Ramos (cell line): ENCODE measurements around the gene CNN2.
"Not testable (repeated sequence)": the region's sequence is repeated elsewhere in the genome, so short reads cannot be mapped to it uniquely, and the experiment has no call there.

ENCODE experiments used
- in situ Hi-C: fragments of 300-500 bp; cut with MboI; formaldehyde crosslinking; loops from one replicate; pipeline ENCODE4 v1.14.3; 2022; ENCODE audit warnings: low sequenced_read_pairs; ENCODE audit not compliant: unreplicated experiment

Gene CNN2

GRCh38 chr19:1020868-1021425 is 5.5 kb upstream of the CNN2 start, which contains the start of gene TMEM259:
Gene TMEM259 (minus strand): TSS chr19:1021123. CDS start chr19:1020996, 127 bp downstream.
- in situ Hi-C loops = no loop called here

- in situ Hi-C loops = not testable (repeated sequence)
These were observed 2.6 kb upstream of the CNN2 start for GRCh38 chr19:1023883-1024188.

DNA sequence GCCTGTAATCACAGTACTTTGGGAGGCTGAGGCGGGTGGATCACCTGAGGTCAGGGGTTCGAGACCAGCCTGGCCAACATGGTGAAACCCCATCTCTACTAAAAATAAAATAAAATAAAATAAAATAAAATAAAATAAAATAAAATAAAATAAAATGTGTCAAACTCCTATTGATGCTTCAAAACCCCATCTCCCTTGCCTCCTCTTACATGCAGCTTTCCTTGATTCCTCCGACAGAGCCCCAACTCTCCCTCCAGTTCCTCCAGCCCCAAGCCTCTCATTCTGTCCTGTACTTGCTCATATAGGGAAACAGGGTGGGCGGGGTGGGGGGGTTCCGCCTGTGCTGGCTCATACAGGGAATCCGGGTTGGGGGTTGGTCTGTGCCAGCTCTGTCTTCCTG is 1.3 kb upstream of the CNN2 start:
- in situ Hi-C loops = not testable (repeated sequence)

- in situ Hi-C loops = no loop called here
These were observed 608 bp downstream of the CNN2 start for GRCh38 chr19:1026783-1027649.

DNA sequence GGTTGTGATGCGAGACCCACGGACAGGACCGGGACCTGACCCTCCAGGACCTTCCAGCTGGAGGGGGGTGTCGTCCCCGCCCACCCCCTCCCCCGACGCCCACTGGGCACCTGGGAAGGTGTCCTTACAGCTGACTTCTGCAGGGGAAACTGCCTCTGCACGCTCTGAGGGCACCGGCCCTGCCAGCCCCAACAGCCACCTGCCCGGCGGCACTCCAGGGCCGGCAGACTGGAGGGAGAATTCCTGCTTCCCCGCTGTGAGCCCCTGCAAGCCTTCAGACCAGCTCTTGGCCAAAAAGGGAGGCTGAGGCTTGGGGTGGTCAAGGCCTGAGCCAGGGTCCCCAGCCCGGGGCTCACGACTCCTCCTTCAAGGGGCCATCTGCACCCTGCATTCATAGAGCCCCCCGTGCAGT is 1.2 kb downstream of the CNN2 start:
- in situ Hi-C loops = no loop called here

DNA sequence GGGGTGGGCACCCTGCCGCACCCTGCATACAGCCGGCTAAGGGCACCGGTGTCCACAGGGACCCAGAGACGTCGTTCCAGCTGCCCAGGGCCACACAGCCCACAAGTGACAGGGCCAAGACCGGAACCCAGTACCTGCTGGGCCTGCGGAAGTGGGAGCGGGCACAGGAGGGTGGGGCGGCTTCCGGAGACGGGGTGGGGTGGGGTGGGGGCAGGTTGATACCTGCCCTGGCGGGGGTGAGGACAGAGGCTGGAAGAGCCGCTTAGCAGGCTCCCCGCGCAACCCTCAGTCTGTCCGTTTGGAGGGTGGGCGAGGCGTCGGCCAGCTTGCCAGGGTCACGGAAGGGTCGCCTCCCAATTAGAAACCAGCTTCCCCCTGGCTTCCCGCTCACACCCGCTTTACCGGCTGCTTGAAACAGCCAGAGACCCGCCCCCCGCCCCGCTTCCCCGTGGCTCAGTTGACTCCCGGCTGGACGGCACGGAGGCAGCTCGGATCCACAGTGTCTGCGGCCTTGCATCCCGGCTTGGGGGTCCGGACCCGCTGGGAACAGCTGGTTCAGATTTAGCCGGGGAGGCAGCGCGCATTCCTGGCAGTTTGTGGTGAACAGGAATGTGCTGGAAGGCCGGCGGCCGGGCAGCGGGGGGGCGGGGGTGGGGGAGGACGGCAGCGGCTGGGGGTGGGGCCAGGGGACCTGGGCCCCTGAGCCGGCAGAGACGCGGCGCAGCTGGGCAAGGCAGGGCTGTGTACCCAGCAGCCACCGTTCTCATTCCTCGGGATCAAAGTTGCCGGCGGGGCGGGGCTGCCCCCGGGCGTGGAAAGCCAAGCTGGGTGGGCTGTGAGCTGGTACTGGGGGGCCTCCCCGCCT is 1.9 kb downstream of the CNN2 start:
- in situ Hi-C loops = no loop called here

- in situ Hi-C loops = no loop called here
These were observed 6.0 kb downstream of the CNN2 start for GRCh38 chr19:1032264-1032867.

DNA sequence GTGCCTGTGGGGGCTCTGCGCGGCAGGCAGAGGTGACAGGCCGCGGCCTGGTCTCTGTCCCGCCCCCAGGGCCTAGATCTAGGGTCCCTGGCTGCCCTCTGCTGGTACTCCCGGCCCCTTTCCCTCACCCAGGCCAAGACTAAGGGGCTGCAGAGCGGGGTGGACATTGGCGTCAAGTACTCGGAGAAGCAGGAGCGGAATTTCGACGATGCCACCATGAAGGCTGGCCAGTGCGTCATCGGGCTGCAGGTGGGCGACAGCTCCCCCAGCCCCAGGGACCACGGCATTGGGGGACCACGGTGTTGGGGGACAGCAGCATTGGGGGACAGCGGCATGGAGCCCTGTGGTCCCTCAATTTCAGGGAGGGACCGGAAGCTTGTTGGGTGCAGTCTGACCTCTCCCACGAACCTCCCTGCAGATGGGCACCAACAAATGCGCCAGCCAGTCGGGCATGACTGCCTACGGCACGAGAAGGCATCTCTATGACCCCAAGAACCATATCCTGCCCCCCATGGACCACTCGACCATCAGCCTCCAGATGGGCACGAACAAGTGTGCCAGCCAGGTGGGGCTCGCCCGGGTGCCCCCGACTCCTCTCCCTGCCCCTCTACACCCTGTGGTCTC is 9.7 kb downstream of the CNN2 start:
- in situ Hi-C loops = no loop called here

DNA sequence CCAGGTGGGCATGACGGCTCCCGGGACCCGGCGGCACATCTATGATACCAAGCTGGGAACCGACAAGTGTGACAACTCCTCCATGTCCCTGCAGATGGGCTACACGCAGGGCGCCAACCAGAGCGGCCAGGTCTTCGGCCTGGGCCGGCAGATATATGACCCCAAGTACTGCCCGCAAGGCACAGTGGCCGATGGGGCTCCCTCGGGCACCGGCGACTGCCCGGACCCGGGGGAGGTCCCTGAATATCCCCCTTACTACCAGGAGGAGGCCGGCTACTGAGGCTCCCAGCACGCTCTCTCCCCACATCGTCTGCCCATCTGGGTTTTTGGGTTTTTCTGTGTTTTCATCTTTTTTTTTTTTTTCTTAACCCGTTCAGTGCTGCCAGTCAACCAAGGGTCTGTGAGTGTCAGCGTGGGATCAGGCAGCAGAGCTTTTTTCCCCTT is 11.2 kb downstream of the CNN2 start:
- in situ Hi-C loops = no loop called here

GRCh38 chr19:1038978-1039645 is 12.7 kb downstream of the CNN2 start:
- in situ Hi-C loops = no loop called here

GRCh38 chr19:1039646-1040475 is 13.5 kb downstream of the CNN2 start, which contains the start of gene ABCA7:
Gene ABCA7 (plus strand): TSS chr19:1040107. CDS start chr19:1041362, 1,255 bp downstream.
- in situ Hi-C loops = no loop called here

DNA sequence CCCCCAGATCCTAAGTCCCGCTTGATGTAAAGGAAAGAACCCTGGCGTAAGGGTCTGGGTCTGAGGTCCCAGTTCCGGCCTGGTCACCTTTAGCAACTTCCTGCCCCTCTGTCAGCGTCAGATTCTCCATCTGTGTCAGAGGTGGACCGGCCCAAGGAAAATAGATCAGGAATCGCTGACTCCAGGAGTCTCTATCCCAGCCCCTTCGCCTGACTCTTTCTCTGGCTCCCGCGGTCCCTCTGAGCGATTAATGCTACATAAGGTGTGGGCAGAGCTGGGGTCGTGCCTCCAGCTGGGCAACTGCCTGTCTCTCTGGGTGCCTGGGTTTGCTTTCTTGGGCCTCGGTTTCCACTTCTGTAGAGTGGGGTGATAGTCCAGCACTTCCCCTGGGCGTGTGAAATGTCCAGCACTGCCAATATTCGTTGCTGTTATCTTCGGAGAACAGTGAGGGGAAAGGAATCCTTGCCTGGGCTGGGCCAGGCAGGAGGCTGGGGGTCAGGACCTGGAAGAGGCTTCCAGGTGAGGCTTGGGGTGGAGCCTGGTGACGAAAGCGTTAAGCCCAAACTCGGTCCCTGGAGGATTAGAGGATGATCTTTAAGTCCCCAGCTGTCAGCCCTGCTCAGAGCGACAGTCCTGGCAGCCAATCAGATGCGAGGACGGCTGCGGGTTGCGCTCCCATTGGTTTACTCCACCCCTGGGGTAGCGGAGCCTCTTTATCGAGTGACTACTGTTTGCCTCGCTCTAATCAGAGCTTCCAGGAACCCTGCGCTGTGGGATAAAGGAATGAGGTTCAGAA is 14.3 kb downstream of the CNN2 start:
- in situ Hi-C loops = no loop called here

GRCh38 chr19:1041272-1041834 is 14.9 kb downstream of the CNN2 start:
- in situ Hi-C loops = no loop called here

GRCh38 chr19:1041835-1042685 is 15.7 kb downstream of the CNN2 start:
- in situ Hi-C loops = no loop called here

GRCh38 chr19:1042689-1043511 is 16.5 kb downstream of the CNN2 start:
- in situ Hi-C loops = no loop called here

GRCh38 chr19:1045247-1045603 is 18.8 kb downstream of the CNN2 start:
- in situ Hi-C loops = no loop called here
